ENCODE measurements around the gene RAPSN. TPM values are rescaled to one million over a fixed set of nuclear protein-coding genes. Genes with fewer than 3 reads are reported as not detected.

The RAPSN gene
- total and polyA plus RNA-seq, 2 experiments from 2014 or later = 0.17 to 0.23 TPM

DNA sequence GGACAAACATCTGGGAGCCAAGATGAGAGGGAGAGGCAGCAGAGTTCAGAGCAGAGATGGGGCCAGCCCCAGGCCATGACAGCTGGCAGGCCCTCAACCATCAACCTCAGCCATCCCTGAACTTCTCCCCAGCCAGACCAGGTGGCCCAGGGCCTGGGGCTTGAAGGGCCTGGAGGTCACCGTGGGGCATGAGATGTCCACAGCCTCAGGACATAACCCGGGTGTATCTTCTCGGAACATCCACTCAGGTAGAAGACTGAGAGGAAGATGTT is 53.0 kb downstream of the RAPSN start:
- H2AFZ ChIP-seq = no peak overlapping the region
- H3K79me2 ChIP-seq (replicated peaks; ENCODE audit: insufficient read depth) = no peaks in the 10 kb centered on the region
- Mint-ChIP-seq H3K27me3 (ENCODE audit: insufficient read depth, low read depth, poor library complexity) (peaks cover 13% of the 10 kb centered on the region), H3K4me3 (no peak overlapping the region), H3K9me3 (no peaks in the 10 kb centered on the region), H3K4me1 (peaks cover 23% of the 10 kb centered on the region), H3K27ac (no peak overlapping the region), H3K36me3 (ENCODE audit: low read depth) (no peaks in the 10 kb centered on the region)
- no peak overlapping the region for H3K4me3 ChIP-seq
- H3K36me3 ChIP-seq (ENCODE audit: insufficient read depth) = no peaks in the 10 kb centered on the region
- H3K4me2 ChIP-seq = no peak overlapping the region
- H3K27me3 ChIP-seq (ENCODE audit: insufficient read depth) = no peaks in the 10 kb centered on the region
- ATAC-seq = no peak
- TF ChIP-seq JUNB (IDR thresholded peaks at IDR 0.05; ENCODE audit: unreplicated experiment) = no peak
- TF ChIP-seq, protein P1, sequence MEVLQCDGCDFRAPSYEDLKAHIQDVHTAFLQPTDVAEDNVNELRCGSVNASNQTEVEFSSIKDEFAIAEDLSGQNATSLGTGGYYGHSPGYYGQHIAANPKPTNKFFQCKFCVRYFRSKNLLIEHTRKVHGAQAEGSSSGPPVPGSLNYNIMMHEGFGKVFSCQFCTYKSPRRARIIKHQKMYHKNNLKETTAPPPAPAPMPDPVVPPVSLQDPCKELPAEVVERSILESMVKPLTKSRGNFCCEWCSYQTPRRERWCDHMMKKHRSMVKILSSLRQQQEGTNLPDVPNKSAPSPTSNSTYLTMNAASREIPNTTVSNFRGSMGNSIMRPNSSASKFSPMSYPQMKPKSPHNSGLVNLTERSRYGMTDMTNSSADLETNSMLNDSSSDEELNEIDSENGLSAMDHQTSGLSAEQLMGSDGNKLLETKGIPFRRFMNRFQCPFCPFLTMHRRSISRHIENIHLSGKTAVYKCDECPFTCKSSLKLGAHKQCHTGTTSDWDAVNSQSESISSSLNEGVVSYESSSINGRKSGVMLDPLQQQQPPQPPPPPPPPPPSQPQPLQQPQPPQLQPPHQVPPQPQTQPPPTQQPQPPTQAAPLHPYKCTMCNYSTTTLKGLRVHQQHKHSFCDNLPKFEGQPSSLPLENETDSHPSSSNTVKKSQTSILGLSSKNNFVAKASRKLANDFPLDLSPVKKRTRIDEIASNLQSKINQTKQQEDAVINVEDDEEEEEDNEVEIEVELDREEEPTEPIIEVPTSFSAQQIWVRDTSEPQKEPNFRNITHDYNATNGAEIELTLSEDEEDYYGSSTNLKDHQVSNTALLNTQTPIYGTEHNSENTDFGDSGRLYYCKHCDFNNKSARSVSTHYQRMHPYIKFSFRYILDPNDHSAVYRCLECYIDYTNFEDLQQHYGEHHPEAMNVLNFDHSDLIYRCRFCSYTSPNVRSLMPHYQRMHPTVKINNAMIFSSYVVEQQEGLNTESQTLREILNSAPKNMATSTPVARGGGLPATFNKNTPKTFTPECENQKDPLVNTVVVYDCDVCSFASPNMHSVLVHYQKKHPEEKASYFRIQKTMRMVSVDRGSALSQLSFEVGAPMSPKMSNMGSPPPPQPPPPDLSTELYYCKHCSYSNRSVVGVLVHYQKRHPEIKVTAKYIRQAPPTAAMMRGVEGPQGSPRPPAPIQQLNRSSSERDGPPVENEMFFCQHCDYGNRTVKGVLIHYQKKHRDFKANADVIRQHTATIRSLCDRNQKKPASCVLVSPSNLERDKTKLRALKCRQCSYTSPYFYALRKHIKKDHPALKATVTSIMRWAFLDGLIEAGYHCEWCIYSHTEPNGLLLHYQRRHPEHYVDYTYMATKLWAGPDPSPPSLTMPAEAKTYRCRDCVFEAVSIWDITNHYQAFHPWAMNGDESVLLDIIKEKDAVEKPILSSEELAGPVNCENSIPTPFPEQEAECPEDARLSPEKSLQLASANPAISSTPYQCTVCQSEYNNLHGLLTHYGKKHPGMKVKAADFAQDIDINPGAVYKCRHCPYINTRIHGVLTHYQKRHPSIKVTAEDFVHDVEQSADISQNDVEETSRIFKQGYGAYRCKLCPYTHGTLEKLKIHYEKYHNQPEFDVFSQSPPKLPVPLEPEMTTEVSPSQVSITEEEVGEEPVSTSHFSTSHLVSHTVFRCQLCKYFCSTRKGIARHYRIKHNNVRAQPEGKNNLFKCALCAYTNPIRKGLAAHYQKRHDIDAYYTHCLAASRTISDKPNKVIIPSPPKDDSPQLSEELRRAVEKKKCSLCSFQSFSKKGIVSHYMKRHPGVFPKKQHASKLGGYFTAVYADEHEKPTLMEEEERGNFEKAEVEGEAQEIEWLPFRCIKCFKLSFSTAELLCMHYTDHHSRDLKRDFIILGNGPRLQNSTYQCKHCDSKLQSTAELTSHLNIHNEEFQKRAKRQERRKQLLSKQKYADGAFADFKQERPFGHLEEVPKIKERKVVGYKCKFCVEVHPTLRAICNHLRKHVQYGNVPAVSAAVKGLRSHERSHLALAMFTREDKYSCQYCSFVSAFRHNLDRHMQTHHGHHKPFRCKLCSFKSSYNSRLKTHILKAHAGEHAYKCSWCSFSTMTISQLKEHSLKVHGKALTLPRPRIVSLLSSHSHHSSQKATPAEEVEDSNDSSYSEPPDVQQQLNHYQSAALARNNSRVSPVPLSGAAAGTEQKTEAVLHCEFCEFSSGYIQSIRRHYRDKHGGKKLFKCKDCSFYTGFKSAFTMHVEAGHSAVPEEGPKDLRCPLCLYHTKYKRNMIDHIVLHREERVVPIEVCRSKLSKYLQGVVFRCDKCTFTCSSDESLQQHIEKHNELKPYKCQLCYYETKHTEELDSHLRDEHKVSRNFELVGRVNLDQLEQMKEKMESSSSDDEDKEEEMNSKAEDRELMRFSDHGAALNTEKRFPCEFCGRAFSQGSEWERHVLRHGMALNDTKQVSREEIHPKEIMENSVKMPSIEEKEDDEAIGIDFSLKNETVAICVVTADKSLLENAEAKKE (CRISPR knock-in tag; IDR thresholded peaks at IDR 0.05) = no peak
- no peak for TF ChIP-seq NANOG (IDR thresholded peaks at IDR 0.05; ENCODE audit: borderline replicate concordance)
- TF ChIP-seq POLR2AphosphoS5 (IDR thresholded peaks at IDR 0.05; ENCODE audit: low read depth) = no peak
- TF ChIP-seq, protein P2, sequence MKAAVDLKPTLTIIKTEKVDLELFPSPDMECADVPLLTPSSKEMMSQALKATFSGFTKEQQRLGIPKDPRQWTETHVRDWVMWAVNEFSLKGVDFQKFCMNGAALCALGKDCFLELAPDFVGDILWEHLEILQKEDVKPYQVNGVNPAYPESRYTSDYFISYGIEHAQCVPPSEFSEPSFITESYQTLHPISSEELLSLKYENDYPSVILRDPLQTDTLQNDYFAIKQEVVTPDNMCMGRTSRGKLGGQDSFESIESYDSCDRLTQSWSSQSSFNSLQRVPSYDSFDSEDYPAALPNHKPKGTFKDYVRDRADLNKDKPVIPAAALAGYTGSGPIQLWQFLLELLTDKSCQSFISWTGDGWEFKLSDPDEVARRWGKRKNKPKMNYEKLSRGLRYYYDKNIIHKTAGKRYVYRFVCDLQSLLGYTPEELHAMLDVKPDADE (IDR thresholded peaks at IDR 0.05) = no peak
- TF ChIP-seq, protein P3, sequence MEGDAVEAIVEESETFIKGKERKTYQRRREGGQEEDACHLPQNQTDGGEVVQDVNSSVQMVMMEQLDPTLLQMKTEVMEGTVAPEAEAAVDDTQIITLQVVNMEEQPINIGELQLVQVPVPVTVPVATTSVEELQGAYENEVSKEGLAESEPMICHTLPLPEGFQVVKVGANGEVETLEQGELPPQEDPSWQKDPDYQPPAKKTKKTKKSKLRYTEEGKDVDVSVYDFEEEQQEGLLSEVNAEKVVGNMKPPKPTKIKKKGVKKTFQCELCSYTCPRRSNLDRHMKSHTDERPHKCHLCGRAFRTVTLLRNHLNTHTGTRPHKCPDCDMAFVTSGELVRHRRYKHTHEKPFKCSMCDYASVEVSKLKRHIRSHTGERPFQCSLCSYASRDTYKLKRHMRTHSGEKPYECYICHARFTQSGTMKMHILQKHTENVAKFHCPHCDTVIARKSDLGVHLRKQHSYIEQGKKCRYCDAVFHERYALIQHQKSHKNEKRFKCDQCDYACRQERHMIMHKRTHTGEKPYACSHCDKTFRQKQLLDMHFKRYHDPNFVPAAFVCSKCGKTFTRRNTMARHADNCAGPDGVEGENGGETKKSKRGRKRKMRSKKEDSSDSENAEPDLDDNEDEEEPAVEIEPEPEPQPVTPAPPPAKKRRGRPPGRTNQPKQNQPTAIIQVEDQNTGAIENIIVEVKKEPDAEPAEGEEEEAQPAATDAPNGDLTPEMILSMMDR (conservative IDR thresholded peaks at IDR 0.05; ENCODE audit: low read depth in 2 of 2) = no peak
- TF ChIP-seq ZNF331 (CRISPR knock-in tag; IDR thresholded peaks at IDR 0.05; ENCODE audit: low read depth) = no peak
- no peak for TF ChIP-seq EZH2phosphoT487 (IDR thresholded peaks at IDR 0.05; ENCODE audit: unreplicated experiment)
- TF ChIP-seq ZNF114 (CRISPR knock-in tag; IDR thresholded peaks at IDR 0.05) = no peak
- TF ChIP-seq CREB1 (CRISPR knock-in tag; IDR thresholded peaks at IDR 0.05; ENCODE audit: low read depth) = no peak
- TF ChIP-seq EZH2 (IDR thresholded peaks at IDR 0.05; ENCODE audit: low read depth, unreplicated experiment) = no peak
- TF ChIP-seq, protein P4, sequence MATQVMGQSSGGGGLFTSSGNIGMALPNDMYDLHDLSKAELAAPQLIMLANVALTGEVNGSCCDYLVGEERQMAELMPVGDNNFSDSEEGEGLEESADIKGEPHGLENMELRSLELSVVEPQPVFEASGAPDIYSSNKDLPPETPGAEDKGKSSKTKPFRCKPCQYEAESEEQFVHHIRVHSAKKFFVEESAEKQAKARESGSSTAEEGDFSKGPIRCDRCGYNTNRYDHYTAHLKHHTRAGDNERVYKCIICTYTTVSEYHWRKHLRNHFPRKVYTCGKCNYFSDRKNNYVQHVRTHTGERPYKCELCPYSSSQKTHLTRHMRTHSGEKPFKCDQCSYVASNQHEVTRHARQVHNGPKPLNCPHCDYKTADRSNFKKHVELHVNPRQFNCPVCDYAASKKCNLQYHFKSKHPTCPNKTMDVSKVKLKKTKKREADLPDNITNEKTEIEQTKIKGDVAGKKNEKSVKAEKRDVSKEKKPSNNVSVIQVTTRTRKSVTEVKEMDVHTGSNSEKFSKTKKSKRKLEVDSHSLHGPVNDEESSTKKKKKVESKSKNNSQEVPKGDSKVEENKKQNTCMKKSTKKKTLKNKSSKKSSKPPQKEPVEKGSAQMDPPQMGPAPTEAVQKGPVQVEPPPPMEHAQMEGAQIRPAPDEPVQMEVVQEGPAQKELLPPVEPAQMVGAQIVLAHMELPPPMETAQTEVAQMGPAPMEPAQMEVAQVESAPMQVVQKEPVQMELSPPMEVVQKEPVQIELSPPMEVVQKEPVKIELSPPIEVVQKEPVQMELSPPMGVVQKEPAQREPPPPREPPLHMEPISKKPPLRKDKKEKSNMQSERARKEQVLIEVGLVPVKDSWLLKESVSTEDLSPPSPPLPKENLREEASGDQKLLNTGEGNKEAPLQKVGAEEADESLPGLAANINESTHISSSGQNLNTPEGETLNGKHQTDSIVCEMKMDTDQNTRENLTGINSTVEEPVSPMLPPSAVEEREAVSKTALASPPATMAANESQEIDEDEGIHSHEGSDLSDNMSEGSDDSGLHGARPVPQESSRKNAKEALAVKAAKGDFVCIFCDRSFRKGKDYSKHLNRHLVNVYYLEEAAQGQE (IDR thresholded peaks at IDR 0.05; ENCODE audit: unreplicated experiment) = no peak
- TF ChIP-seq STAT1 (IDR thresholded peaks at IDR 0.05; ENCODE audit: unreplicated experiment) = no peak
- H3F3A ChIP-seq (replicated peaks; ENCODE audit: low read depth) = peaks cover 11% of the 10 kb centered on the region; the same call in 1 of the 2 replicates
- no peaks in the 10 kb centered on the region for H4K20me1 ChIP-seq (replicated peaks; ENCODE audit: insufficient read depth)
- no peak for DNase-seq (ENCODE audit: low spot score)
- no peak overlapping the region for H3K27ac ChIP-seq (ENCODE audit: low read depth)
- no peaks in the 10 kb centered on the region for H3K9me2 ChIP-seq (ENCODE audit: insufficient read depth)
- H3K4me1 ChIP-seq (ENCODE audit: insufficient read depth) = peaks cover 13% of the 10 kb centered on the region
